GM12878 (cell line): ENCODE data around the gene ITSN2.

Source experiments
- CHD2 ChIP-seq: IDR thresholded peaks from 2 replicates; pipeline ENCODE4 v1.6.1; 2011; ENCODE audit warnings: low read depth, low read length, improper control_type of control experiment, borderline replicate concordance
- EP300 ChIP-seq, 2 experiments: fragments of 150-350 bp in 1 of 2; IDR thresholded peaks; 2 replicates each; pipeline ENCODE4 v1.6.1; 2011 to 2012; ENCODE audit warnings: low read depth in 2 of 2, low read length in 2 of 2, borderline replicate concordance in 1 of 2, improper control_type of control experiment in 1 of 2, inconsistent platforms in 1 of 2; ENCODE audit not compliant: control insufficient read depth in 1 of 2
- EZH2 ChIP-seq: IDR thresholded peaks from 2 replicates; pipeline ENCODE4 v1.6.1; 2012; ENCODE audit warnings: low read depth, mild to moderate bottlenecking, control low read depth, inconsistent platforms, low read length, borderline replicate concordance; ENCODE audit not compliant: control insufficient read depth
- FOXM1 ChIP-seq: IDR thresholded peaks from 2 replicates; pipeline ENCODE4 v1.6.1; 2012; ENCODE audit warnings: low read depth, mild to moderate bottlenecking, inconsistent platforms, low read length, moderate library complexity
- NBN ChIP-seq: fragments of 450-650 bp; IDR thresholded peaks from 2 replicates; pipeline ENCODE4 v1.6.1; 2016
- PBX3 ChIP-seq: IDR thresholded peaks from 2 replicates; pipeline ENCODE4 v1.6.1; 2011; ENCODE audit warnings: mild to moderate bottlenecking, low read depth, low read length, moderate library complexity; ENCODE audit not compliant: insufficient replicate concordance
- POLR2A ChIP-seq: IDR thresholded peaks from 2 replicates; pipeline ENCODE4 v1.6.1; 2011; ENCODE audit warnings: low read depth, mild to moderate bottlenecking, low read length
- RB1 ChIP-seq: fragments of 450-650 bp; formaldehyde crosslinking; IDR thresholded peaks from 2 replicates; pipeline ENCODE4 v1.6.1; 2017; ENCODE audit warnings: mild to moderate bottlenecking, borderline replicate concordance
- RCOR1 ChIP-seq: conservative IDR thresholded peaks from 2 replicates; pipeline ENCODE4 v1.6.1; 2012; ENCODE audit warnings: low read depth, low read length, improper control_type of control experiment
- RFX5 ChIP-seq: IDR thresholded peaks from 2 replicates; pipeline ENCODE4 v1.6.1; 2011; ENCODE audit warnings: low read depth, low read length, improper control_type of control experiment
- TCF12 ChIP-seq: IDR thresholded peaks from 2 replicates; pipeline ENCODE4 v1.6.1; 2011; ENCODE audit warnings: low read depth, mild to moderate bottlenecking, low read length
- YBX1 ChIP-seq: fragments of 450-650 bp; IDR thresholded peaks from 2 replicates; pipeline ENCODE4 v1.6.1; 2016; ENCODE audit warnings: antibody characterized with exemption
- TF ChIP-seq, protein P1 (sequence below), 3 experiments: IDR thresholded peaks in 2 of 3; conservative IDR thresholded peaks in 1 of 3; 2 replicates each; pipeline ENCODE4 v1.5.1; 2011; ENCODE audit warnings: low read depth in 3 of 3, low read length in 3 of 3, mild to moderate bottlenecking in 3 of 3, control low read depth in 2 of 3, moderate library complexity in 2 of 3, inconsistent platforms in 1 of 3, mixed read lengths in 1 of 3; ENCODE audit not compliant: control insufficient read depth in 2 of 3, insufficient read depth in 1 of 3; ENCODE audit errors: extremely low read depth in 1 of 3

DNA sequence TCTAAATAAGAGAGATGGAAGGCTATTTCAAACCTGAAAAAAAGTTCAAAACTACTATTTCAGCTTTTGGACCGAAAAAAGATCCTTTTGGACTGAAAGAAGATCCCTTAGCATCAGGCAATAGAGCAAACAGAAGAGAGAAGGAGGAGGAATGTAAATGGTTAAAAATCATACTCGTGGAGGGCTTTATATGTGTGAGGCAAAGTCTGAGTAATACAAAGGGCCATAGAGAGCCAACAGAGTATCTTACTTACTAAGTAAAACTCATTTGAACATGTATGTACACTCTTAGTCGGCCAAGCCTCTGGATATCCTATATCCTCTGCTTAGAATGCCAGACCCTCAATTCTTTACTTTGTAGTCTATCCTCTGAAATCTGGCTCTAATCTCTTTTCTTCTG, 55.7 kb downstream of the ITSN2 start:
- no peak for TF ChIP-seq POLR2A
- TF ChIP-seq NBN, result no peak
- TF ChIP-seq EZH2, result no peak
- TF ChIP-seq, protein P1, sequence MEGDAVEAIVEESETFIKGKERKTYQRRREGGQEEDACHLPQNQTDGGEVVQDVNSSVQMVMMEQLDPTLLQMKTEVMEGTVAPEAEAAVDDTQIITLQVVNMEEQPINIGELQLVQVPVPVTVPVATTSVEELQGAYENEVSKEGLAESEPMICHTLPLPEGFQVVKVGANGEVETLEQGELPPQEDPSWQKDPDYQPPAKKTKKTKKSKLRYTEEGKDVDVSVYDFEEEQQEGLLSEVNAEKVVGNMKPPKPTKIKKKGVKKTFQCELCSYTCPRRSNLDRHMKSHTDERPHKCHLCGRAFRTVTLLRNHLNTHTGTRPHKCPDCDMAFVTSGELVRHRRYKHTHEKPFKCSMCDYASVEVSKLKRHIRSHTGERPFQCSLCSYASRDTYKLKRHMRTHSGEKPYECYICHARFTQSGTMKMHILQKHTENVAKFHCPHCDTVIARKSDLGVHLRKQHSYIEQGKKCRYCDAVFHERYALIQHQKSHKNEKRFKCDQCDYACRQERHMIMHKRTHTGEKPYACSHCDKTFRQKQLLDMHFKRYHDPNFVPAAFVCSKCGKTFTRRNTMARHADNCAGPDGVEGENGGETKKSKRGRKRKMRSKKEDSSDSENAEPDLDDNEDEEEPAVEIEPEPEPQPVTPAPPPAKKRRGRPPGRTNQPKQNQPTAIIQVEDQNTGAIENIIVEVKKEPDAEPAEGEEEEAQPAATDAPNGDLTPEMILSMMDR (IDR thresholded peaks at IDR 0.05 in 2 of 3, conservative IDR thresholded peaks at IDR 0.05 in 1 of 3; ENCODE audit: control insufficient read depth in 2 of 3, extremely low read depth in 1 of 3, insufficient read depth in 1 of 3, low read depth in 3 of 3, low read length in 3 of 3), result no peak
- no peak for TF ChIP-seq FOXM1
- TF ChIP-seq EP300 (IDR thresholded peaks at IDR 0.05; ENCODE audit: borderline replicate concordance in 1 of 2, control insufficient read depth in 1 of 2, low read depth in 2 of 2, low read length in 2 of 2), result no peak
- no peak for TF ChIP-seq TCF12
- no peak for TF ChIP-seq CHD2
- no peak for TF ChIP-seq RCOR1
- no peak for TF ChIP-seq PBX3
- TF ChIP-seq RB1, result no peak
- no peak for TF ChIP-seq RFX5
- no peak for TF ChIP-seq YBX1
